HG02610 (cell line): ENCODE measurements around the gene CCDC73.
A peak's percentile ranks its signal among the peaks of the same experiment; 100 is the strongest.
"Not testable (repeated sequence)": the region's sequence is repeated elsewhere in the genome, so short reads cannot be mapped to it uniquely, and the experiment has no call there.

Experiments
- ATAC-seq: cut with Tn5 transposase; IDR thresholded peaks from one replicate; pipeline ENCODE4 v1.9.1; 2021; ENCODE audit warnings: mild to moderate bottlenecking, moderate library complexity; ENCODE audit not compliant: unreplicated experiment

The CCDC73 gene

GRCh38 chr11:32597921-32598320, 196.5 kb downstream of the CCDC73 start:
- ATAC-seq, result no peak

GRCh38 chr11:32596114-32596513, 198.3 kb downstream of the CCDC73 start:
- not testable (repeated sequence) for ATAC-seq

- ATAC-seq, result no peak
Observed at GRCh38 chr11:32594272-32594671, 200.2 kb downstream of the CCDC73 start.

GRCh38 chr11:32586576-32587190, 207.8 kb downstream of the CCDC73 start:
- ATAC-seq, result no peak

- no peak for ATAC-seq
Observed at GRCh38 chr11:32584921-32585320, 209.5 kb downstream of the CCDC73 start.

GRCh38 chr11:32583459-32584271, 210.8 kb downstream of the CCDC73 start, which contains the start of gene EIF3M:
EIF3M (plus strand) TSS chr11:32583831; CDS start chr11:32583888, 57 bp downstream.
- peak; percentile 98 for ATAC-seq

- no peak for ATAC-seq
Observed at GRCh38 chr11:32581556-32581955, 212.9 kb downstream of the CCDC73 start.

GRCh38 chr11:32580967-32581366, 213.5 kb downstream of the CCDC73 start:
- no peak for ATAC-seq

GRCh38 chr11:32576456-32576855, 218.0 kb downstream of the CCDC73 start:
- no peak for ATAC-seq

GRCh38 chr11:32575070-32575469, 219.4 kb downstream of the CCDC73 start:
- ATAC-seq, result no peak

GRCh38 chr11:32574421-32574820, 220.0 kb downstream of the CCDC73 start:
- ATAC-seq, result no peak

GRCh38 chr11:32573228-32573627, 221.2 kb downstream of the CCDC73 start:
- ATAC-seq, result no peak

- no peak for ATAC-seq
Observed at GRCh38 chr11:32571039-32571438, 223.4 kb downstream of the CCDC73 start.

GRCh38 chr11:32569313-32569881, 225.1 kb downstream of the CCDC73 start:
- no peak for ATAC-seq

GRCh38 chr11:32567154-32567553, 227.3 kb downstream of the CCDC73 start:
- no peak for ATAC-seq

- ATAC-seq, result no peak
Observed at GRCh38 chr11:32566517-32566916, 227.9 kb downstream of the CCDC73 start.

GRCh38 chr11:32563600-32563959, 230.9 kb downstream of the CCDC73 start:
- ATAC-seq, result no peak

- ATAC-seq, result no peak
Observed at GRCh38 chr11:32562839-32563599, 231.4 kb downstream of the CCDC73 start.

- no peak for ATAC-seq
Observed at GRCh38 chr11:32561835-32562234, 232.6 kb downstream of the CCDC73 start.

- ATAC-seq, result no peak
Observed at GRCh38 chr11:32555895-32556294, 238.6 kb downstream of the CCDC73 start.

GRCh38 chr11:32555091-32555490, 239.4 kb downstream of the CCDC73 start:
- ATAC-seq, result no peak
